Gastrocnemius medialis (tissue), 4 donors: ENCODE results near the gene CUL2.

ENCODE experiments used
- POLR2A ChIP-seq, 2 donors: fragments of 450-650 bp; IDR thresholded peaks; one replicate each; pipeline ENCODE4 v1.6.1; 2017; ENCODE audit warnings: antibody characterized with exemption in 2 of 2, mild to moderate bottlenecking in 2 of 2, moderate library complexity in 2 of 2
- TF ChIP-seq, protein P1 (sequence below), 5 experiments: fragments of 450-650 bp in 3 of 5; fragments of 200-600 bp in 2 of 5; sonication (generic) in 2 of 5; IDR thresholded peaks in 4 of 5; conservative IDR thresholded peaks in 1 of 5; 1 replicate in 4 of 5; 2 replicates in 1 of 5; pipeline ENCODE4 v1.5.1; 2016 to 2019; ENCODE audit warnings: antibody characterized with exemption in 5 of 5, mild to moderate bottlenecking in 3 of 5, moderate library complexity in 3 of 5

- TF ChIP-seq, protein P1, sequence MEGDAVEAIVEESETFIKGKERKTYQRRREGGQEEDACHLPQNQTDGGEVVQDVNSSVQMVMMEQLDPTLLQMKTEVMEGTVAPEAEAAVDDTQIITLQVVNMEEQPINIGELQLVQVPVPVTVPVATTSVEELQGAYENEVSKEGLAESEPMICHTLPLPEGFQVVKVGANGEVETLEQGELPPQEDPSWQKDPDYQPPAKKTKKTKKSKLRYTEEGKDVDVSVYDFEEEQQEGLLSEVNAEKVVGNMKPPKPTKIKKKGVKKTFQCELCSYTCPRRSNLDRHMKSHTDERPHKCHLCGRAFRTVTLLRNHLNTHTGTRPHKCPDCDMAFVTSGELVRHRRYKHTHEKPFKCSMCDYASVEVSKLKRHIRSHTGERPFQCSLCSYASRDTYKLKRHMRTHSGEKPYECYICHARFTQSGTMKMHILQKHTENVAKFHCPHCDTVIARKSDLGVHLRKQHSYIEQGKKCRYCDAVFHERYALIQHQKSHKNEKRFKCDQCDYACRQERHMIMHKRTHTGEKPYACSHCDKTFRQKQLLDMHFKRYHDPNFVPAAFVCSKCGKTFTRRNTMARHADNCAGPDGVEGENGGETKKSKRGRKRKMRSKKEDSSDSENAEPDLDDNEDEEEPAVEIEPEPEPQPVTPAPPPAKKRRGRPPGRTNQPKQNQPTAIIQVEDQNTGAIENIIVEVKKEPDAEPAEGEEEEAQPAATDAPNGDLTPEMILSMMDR (IDR thresholded peaks at IDR 0.05 in 4 of 5, conservative IDR thresholded peaks at IDR 0.05 in 1 of 5), result no peak
- TF ChIP-seq POLR2A (IDR thresholded peaks at IDR 0.05), result no peak
These were observed 10.4 kb downstream of the CUL2 start for GRCh38 chr10:35079763-35080162.
